ENCODE results near the gene USP3.

GRCh38 chr15:63482874-63483323, 21.5 kb upstream of the USP3 start:
- no peak for TF ChIP-seq POLR2A (IDR thresholded peaks at IDR 0.05)
- TF ChIP-seq CTCF (IDR thresholded peaks at IDR 0.05) = no peak
